HEK293T (cell line): Measurements from ENCODE around the gene NT5DC1.

Experiments used
- ARNT ChIP-seq: fragments of 450-650 bp; IDR thresholded peaks from 2 replicates; pipeline ENCODE4 v1.6.1; 2017; ENCODE audit warnings: mild to moderate bottlenecking
- BHLHE40 ChIP-seq: fragments of 450-650 bp; IDR thresholded peaks from 2 replicates; pipeline ENCODE4 v1.6.1; 2016; ENCODE audit warnings: mild to moderate bottlenecking, moderate library complexity, borderline replicate concordance
- ELF4 ChIP-seq: fragments of 450-650 bp; IDR thresholded peaks from 2 replicates; pipeline ENCODE4 v1.6.1; 2017; ENCODE audit warnings: antibody characterized with exemption
- FOXA1 ChIP-seq: fragments of 450-650 bp; IDR thresholded peaks from 2 replicates; pipeline ENCODE4 v1.6.1; 2016; ENCODE audit warnings: mild to moderate bottlenecking
- FOXK2 ChIP-seq: fragments of 450-650 bp; IDR thresholded peaks from 2 replicates; pipeline ENCODE4 v1.6.1; 2016; ENCODE audit warnings: mild to moderate bottlenecking
- FOXM1 ChIP-seq: fragments of 450-650 bp; IDR thresholded peaks from 2 replicates; pipeline ENCODE4 v1.6.1; 2017; ENCODE audit warnings: mild to moderate bottlenecking, borderline replicate concordance
- HDGF ChIP-seq: fragments of 450-650 bp; IDR thresholded peaks from 2 replicates; pipeline ENCODE4 v1.6.1; 2017; ENCODE audit warnings: antibody characterized with exemption, borderline replicate concordance
- L3MBTL2 ChIP-seq: fragments of 450-650 bp; conservative IDR thresholded peaks from 2 replicates; pipeline ENCODE4 v1.6.1; 2016; ENCODE audit warnings: mild to moderate bottlenecking
- NFRKB ChIP-seq: fragments of 450-650 bp; IDR thresholded peaks from 2 replicates; pipeline ENCODE4 v1.6.1; 2016; ENCODE audit warnings: mild to moderate bottlenecking, moderate library complexity
- PKNOX1 ChIP-seq: fragments of 450-650 bp; IDR thresholded peaks from 2 replicates; pipeline ENCODE4 v1.6.1; 2016
- SP1 ChIP-seq: fragments of 450-650 bp; IDR thresholded peaks from 2 replicates; pipeline ENCODE4 v1.6.1; 2017
- SUZ12 ChIP-seq: fragments of 450-650 bp; IDR thresholded peaks from 2 replicates; pipeline ENCODE4 v1.6.1; 2016; ENCODE audit warnings: mild to moderate bottlenecking
- TARDBP ChIP-seq: fragments of 450-650 bp; IDR thresholded peaks from 2 replicates; pipeline ENCODE4 v1.6.1; 2016
- ZNF384 ChIP-seq: fragments of 450-650 bp; IDR thresholded peaks from 2 replicates; pipeline ENCODE4 v1.6.1; 2016

DNA sequence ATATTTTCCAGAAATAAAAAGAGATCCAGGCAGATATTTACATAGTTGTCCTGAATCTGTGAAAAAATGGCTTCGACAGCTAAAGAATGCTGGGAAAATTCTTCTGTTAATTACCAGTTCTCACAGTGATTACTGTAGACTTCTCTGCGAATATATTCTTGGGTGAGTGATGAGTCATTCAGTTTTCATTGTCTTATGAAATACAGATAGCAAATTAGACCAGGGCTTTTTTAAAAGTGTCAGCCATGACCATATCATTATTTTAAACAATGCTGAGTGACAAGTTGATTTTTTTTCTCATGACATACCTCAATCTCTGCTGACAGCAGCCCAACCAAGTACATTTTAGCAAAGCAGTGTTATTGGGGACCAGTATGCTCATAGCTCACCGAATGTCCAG, 120.4 kb downstream of the NT5DC1 start:
- no peak for TF ChIP-seq BHLHE40
- no peak for TF ChIP-seq PKNOX1
- TF ChIP-seq TARDBP = no peak
- no peak for TF ChIP-seq SUZ12
- no peak for TF ChIP-seq L3MBTL2
- TF ChIP-seq NFRKB = no peak
- TF ChIP-seq SP1 = no peak
- no peak for TF ChIP-seq FOXM1
- TF ChIP-seq FOXA1 = no peak
- TF ChIP-seq FOXK2 = no peak
- TF ChIP-seq ARNT = no peak
- TF ChIP-seq HDGF = no peak
- TF ChIP-seq ZNF384 = no peak
- no peak for TF ChIP-seq ELF4
